BJ (cell line): ENCODE data around the gene TOM1. TPM values are rescaled to one million over a fixed set of nuclear protein-coding genes. Genes with fewer than 3 reads are reported as not detected.
"Not testable (repeated sequence)": the region's sequence is repeated elsewhere in the genome, so short reads cannot be mapped to it uniquely, and the experiment has no call there.

Experiments
- CTCF ChIA-PET: fragments of 350-600 bp; formaldehyde crosslinking; extraction: SDS; loops from one replicate; lab custom pipeline; 2021; ENCODE audit warnings: antibody characterized with exemption, inconsistent platforms; lab: Yijun Ruan, JAX
- POLR2A ChIA-PET: fragments of 300-600 bp; sonication (Branson Sonifier 250); formaldehyde crosslinking; extraction: SDS; loops from one replicate; lab custom pipeline; 2021; ENCODE audit warnings: antibody characterized with exemption; lab: Charles Lee
- DNase-seq: peaks from one replicate; pipeline ENCODE4 v3.0.0-alpha.2; 2011; ENCODE audit warnings: low read depth
- H3K27me3 ChIP-seq: 2 replicates; pipeline ENCODE4 v1.6.0; 2011; ENCODE audit warnings: low read length; ENCODE audit not compliant: control insufficient read depth, insufficient read depth
- H3K36me3 ChIP-seq: 2 replicates; pipeline ENCODE4 v1.5.1; 2011; ENCODE audit warnings: low read length; ENCODE audit not compliant: control insufficient read depth, insufficient read depth
- H3K4me3 ChIP-seq: 2 replicates; pipeline ENCODE4 v1.5.1; 2011; ENCODE audit warnings: low read depth, mild to moderate bottlenecking, control low read depth, low read length
- polyA plus RNA-seq: library from polyadenylated mRNA; depleted of rRNA; stranded (reverse); fragments of >200 nt; gene quantifications from 2 replicates; pipeline ENCODE4 v1.2.3, GENCODE V29; 2011
- TF ChIP-seq, protein P1 (sequence below): IDR thresholded peaks from 2 replicates; pipeline ENCODE4 v1.5.1; 2011; ENCODE audit warnings: low read depth, mild to moderate bottlenecking, control low read depth, inconsistent platforms, low read length, moderate library complexity; ENCODE audit not compliant: insufficient read depth

The TOM1 gene
- polyA plus RNA-seq, 1 experiment: 124 TPM

DNA sequence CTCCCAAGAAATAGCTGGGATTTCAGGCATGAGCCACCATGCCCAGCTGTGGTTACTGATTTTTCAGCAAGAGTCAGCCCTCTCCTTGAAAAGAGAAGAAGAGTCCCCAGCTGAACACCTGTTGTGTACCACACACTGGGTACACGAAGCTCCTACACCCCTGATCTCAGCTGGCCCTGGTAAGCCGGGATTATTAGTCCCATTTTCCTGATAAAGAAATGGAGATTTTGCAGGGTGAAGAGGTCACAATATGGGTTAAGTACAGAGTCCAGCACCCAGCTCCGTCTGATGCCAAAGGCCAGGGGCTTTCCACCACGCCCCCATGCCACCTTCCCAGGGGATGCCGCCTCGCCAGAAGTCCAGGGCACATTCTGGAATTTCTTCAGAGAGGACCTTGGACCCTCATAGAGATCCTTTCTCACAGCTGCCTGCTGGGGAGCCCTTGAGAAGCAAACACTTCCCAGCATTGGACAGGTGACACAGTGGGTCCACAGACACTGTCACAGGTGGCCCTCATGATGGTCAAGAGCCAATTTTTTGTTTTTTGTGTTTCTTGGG lies 61.4 kb downstream of the TOM1 start:
- Histone ChIP-seq H3K4me3 (no peak overlapping the region), H3K27me3 (no peaks in the 10 kb centered on the region), H3K36me3 (no peaks in the 10 kb centered on the region)
- TF ChIP-seq, protein P1, sequence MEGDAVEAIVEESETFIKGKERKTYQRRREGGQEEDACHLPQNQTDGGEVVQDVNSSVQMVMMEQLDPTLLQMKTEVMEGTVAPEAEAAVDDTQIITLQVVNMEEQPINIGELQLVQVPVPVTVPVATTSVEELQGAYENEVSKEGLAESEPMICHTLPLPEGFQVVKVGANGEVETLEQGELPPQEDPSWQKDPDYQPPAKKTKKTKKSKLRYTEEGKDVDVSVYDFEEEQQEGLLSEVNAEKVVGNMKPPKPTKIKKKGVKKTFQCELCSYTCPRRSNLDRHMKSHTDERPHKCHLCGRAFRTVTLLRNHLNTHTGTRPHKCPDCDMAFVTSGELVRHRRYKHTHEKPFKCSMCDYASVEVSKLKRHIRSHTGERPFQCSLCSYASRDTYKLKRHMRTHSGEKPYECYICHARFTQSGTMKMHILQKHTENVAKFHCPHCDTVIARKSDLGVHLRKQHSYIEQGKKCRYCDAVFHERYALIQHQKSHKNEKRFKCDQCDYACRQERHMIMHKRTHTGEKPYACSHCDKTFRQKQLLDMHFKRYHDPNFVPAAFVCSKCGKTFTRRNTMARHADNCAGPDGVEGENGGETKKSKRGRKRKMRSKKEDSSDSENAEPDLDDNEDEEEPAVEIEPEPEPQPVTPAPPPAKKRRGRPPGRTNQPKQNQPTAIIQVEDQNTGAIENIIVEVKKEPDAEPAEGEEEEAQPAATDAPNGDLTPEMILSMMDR: no peak
- ChIA-PET POLR2A (interaction anchor here (0.5 kb wide), 1 partner anchor 562 kb away, joined by 3 read pairs; no protein-coding TSS in a partner anchor), CTCF (interaction anchor here (5.8 kb wide), 1 partner anchor 10 kb away, joined by 41 read pairs; no protein-coding TSS in a partner anchor)
- DNase-seq: no peak

DNA sequence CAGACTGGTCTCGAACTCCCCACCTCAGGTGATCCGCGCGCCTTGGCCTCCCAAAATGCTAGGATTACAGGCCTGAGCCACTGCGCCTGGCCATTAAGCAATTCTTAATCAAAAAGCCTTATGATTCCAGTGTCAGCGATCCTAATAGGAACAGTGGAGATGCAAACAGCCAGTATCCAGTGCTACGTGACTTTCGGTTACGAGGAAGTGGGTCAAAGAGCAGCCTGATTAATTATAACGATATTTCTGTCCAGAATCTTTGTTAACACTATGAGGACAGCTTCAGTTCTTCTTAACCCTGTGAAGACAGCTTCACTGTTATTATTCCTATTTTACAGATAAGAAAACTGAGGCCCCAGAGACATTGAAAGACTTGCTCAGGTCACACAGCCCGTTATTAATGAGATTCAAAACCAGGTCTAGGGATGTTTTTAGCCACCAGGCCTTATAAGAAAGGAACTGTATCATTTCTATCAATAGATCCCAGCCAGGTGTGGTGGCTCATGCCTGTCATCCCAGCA lies 63.9 kb downstream of the TOM1 start:
- no peak overlapping the region for H3K4me3 ChIP-seq
- no peak for DNase-seq
- H3K27me3 ChIP-seq: no peaks in the 10 kb centered on the region
- no peaks in the 10 kb centered on the region for H3K36me3 ChIP-seq
- POLR2A ChIA-PET: no interaction called here
- CTCF ChIA-PET: interaction anchor here (5.8 kb wide), 1 partner anchor 13 kb away, joined by 41 read pairs; no protein-coding TSS in a partner anchor
- TF ChIP-seq, protein P1: no peak

DNA sequence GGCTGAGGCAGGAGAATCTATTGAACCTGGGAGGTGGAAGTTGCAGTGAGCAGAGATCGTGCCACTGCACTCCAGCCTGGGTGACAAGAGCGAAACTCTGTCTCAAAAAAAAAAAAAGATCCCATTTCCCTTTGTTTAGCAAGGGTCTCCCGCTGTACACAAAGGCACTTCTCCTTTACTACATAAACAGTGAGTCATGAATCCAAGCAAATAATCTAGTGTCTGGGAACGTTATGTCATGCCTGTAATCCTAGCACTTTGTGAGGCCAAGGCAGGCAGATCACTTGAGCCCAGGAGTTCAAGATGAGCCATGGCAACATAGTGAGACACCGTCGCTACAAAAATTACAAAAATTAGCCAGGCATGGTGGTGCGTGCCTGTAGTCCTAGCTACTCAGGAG lies 64.5 kb downstream of the TOM1 start:
- CTCF ChIA-PET: interaction anchor here (0.6 to 5.8 kb wide), 3 partner anchors 13 to 183 kb away, joined by 4 to 41 read pairs (median 5); no protein-coding TSS in a partner anchor
- H3K4me3 ChIP-seq, POLR2A ChIA-PET, H3K36me3 ChIP-seq, H3K27me3 ChIP-seq: not testable (repeated sequence)
- DNase-seq: peak; percentile 46

DNA sequence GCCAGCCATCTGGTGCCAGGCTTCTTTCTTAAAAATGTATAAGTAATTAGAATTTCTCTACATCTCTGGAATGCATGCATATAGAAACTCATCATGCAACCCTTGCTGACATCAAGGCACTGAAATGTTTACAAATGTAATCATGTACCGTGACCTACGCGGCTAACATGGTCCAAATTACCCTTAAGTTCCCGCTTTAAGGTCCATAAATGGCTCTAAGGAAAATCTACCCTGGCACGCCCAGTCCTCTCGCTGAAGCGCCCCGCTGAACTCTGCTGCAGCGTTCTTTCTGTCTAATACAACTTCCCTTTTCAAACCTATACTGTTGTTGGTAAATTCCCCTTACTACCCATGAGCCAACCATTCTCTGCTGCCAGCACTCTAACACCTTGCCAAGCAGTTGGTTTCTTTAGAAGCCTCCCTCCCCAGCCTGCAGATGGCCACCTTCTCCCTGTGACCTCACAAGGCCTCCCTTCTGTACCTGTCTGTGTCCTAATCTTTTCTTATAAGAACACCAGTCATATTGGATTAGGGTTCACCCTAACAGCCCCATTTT lies 67.7 kb downstream of the TOM1 start:
- TF ChIP-seq, protein P1: no peak
- ChIA-PET CTCF (no interaction called here), POLR2A (no interaction called here)
- H3K36me3 ChIP-seq: no peaks in the 10 kb centered on the region
- no peak overlapping the region for H3K4me3 ChIP-seq
- H3K27me3 ChIP-seq: no peaks in the 10 kb centered on the region
- DNase-seq: no peak

DNA sequence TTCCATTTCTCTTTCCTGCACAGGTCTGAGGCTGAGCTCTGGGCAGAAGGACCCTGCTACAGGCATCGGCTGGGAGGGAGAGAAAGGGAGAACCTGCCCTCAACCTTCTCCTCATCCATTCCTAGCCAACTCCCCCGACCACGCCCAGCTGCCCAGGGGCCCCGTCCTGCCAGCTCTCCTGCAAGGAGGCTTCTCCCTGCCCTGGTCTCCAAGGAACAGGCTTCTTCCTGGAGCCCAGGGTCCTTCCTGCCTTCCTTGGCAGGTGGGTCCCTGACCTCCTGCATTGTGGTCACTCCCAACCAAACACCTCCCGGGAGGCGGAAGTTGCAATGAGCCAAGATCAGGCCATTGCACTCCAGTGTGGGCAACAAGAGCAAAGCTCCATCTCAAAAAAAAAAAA lies 68.7 kb downstream of the TOM1 start:
- DNase-seq: no peak
- CTCF ChIA-PET: interaction anchor here (1.3 kb wide), 2 partner anchors 13 to 31 kb away, joined by 4 to 5 read pairs; no protein-coding TSS in a partner anchor
- Histone ChIP-seq H3K36me3 (no peaks in the 10 kb centered on the region), H3K4me3 (no peak overlapping the region), H3K27me3 (no peaks in the 10 kb centered on the region)
- TF ChIP-seq, protein P1: no peak
- POLR2A ChIA-PET: interaction anchor here (0.6 kb wide), 1 partner anchor 1161 kb away, joined by 7 read pairs; the partner anchor contains the start of gene EIF3D
